AG09319 (cell line): ENCODE measurements around the gene FAM107B.

ENCODE experiments used
- DNase-seq: peaks from one replicate; pipeline ENCODE4 v3.0.0-alpha.2; 2010; ENCODE audit warnings: low read depth; ENCODE audit errors: extremely low read depth
- CTCF ChIP-seq: IDR thresholded peaks from 2 replicates; pipeline ENCODE4 v1.5.1; 2011; ENCODE audit warnings: low read depth, mild to moderate bottlenecking, inconsistent platforms, low read length, moderate library complexity

Gene FAM107B

DNA sequence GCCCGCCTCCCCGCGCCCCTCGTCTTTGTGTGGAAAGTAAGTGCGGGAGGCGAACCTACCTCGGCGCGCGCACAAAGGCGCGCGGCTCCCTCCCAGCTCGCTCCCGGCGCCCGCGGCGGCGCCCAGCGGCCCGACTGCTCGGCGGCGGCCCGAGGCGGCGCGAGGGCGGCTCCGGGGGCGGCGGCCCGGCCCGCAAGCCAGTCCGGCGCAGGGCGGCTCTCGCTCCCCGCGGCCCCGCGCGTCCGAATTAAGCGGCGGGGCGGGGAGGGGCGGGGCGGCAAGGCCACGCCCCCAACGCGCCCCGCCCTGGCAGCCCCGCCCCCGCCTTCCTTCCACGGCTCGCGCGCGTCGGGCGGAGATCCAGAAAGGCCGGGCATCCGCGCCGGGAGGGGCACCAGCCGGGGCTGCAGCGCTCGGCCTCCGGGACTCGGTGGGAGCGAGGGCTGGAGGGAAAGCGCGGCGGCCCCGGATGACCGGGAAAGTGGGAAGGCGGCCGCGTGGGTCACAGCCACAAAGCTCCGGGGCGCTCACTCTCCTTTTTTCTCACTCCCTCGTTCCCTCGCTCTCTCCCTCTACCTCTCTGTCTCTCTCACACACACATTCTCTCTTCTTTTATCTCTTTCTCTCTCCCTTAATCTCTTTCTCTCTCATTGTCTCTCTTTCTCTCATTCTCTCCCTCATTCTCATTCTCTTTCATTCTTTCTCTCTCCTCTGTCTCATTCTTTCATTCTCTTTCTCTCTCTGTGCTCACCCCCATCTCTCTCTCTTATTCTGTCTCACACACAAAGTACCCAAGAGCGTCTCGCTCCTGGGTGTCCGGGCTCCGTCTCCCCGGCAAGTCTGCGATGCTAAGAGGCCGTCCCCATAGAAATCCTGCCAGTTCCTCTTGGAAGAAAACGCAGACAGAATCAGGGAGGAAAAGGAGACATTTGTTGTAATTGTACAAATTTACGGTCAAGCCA lies 170.2 kb downstream of the FAM107B start:
- DNase-seq: peak; percentile 73

DNA sequence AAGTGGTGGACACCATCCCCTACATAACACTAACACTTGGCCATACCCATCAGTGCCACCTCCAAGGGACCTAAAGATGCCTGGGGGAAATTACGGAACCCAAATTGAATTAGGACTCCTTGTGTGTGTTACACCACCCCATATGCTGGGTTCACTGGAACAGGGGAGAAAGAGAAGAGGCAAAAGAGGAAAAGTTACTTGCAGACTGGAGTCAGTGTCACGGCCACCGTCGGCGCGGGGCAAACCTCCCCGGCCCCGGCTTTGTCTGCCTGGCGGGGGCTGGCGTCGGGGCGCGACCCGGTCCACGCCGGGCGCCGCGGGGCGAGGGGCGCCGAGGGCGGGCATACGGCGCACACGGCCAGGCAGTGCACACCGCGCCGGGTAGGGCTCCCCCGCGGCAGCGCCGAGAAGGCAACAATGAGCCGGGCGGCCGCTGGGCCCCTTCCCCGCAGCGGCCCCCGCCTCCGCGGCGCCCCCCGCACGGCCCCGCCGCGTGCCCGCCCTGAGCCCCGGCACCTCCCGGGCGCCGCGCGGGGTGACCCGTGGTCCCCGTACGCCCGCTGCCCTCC lies 171.1 kb downstream of the FAM107B start:
- TF ChIP-seq CTCF: no peak
- no peak for DNase-seq

More for the DNA sequence above, 170.2 kb downstream of the FAM107B start:
- no peak for TF ChIP-seq CTCF

GRCh38 chr10:14602807-14603533 lies 171.7 kb downstream of the FAM107B start:
- no peak for TF ChIP-seq CTCF
- DNase-seq: no peak

DNA sequence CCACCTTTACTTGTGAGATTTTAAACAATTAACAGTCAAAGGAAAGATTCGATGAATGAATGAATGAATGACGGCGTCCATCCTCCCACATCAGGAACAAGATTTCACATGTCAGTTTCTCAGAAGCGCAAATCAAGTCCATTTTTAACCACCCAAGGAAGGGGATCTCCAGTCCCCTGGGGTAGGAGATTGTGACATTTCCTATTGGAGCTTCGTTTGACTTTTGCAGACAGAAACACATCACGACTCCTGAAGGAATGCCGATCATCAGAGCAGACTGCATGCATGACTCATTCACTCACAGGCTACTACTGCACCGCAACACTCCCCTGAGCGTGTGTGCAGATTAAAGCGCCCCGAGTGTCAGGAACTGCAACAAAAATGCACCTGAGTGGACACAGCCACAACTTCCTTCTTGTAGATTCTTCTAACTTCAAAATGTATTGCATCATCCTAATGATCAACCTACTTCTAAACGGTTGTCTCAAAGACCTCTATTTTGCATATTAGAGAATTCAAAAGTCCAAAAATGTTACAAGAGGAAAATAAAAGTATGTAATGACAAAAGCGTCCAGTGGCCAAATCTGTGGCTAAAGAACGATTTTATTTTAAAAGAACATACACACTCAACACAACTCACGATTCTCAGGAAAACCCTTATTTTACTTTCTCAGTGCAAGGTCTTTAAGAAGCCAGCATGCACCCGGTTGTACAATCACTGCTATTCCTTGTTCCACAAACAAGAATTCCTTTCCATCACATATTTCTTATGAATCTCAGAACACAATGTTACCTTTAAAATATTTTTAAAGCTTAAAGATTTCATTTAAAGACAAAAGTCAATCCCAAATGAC lies 172.6 kb downstream of the FAM107B start:
- no peak for TF ChIP-seq CTCF
- no peak for DNase-seq

DNA sequence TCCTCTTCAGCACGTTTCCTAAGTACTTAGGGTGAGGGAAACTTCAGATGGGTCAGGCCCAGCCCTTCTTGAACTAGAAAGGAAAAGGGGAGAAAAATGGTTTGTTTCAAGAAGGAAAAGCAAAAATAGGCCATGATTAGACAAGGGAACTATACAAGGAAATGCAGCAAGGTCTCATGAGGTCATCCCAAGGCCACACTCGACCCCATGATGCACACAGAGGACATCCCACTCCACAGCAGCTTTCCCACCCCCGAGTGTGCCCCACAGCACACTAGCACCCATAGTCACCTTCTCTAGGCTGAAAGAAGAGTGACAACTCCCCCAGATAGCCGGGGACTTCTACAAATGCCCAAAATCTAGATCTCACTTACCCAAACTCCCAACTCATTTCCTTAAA lies 173.4 kb downstream of the FAM107B start:
- no peak for DNase-seq
- TF ChIP-seq CTCF: no peak

- no peak for DNase-seq
- no peak for TF ChIP-seq CTCF
Observed at GRCh38 chr10:14600065-14600464, 174.6 kb downstream of the FAM107B start.
